ENCODE measurements around the gene KATNIP. TPM values are rescaled to one million over a fixed set of nuclear protein-coding genes. Genes with fewer than 3 reads are reported as not detected.

KATNIP gene
- total and polyA plus RNA-seq, 9 of the 15 experiments (the other 6 are each of a cell fraction or from before 2014, with no cell fraction given) = 1.7 to 13.2 (median 8.0) TPM

DNA sequence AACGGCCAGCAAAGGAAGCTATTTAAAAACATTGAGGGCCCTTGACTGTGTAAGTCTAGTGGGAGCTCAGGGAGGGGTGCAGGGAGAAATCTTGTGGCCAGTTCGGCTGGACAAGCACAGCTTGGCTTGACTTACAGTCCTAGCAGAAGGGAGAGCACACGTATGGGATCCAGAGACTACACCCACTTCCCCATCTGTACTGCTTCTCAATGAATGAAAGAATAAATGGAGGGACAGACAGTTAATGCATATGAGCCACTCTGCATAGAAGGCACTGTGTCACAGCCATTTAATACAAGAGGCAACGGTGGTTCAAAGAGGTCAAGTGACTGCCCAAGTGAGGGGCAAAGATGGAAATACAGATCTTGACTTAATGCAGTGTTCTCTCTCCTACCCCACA is 15.7 kb upstream of the KATNIP start (continued):
- TF ChIP-seq, protein P1, sequence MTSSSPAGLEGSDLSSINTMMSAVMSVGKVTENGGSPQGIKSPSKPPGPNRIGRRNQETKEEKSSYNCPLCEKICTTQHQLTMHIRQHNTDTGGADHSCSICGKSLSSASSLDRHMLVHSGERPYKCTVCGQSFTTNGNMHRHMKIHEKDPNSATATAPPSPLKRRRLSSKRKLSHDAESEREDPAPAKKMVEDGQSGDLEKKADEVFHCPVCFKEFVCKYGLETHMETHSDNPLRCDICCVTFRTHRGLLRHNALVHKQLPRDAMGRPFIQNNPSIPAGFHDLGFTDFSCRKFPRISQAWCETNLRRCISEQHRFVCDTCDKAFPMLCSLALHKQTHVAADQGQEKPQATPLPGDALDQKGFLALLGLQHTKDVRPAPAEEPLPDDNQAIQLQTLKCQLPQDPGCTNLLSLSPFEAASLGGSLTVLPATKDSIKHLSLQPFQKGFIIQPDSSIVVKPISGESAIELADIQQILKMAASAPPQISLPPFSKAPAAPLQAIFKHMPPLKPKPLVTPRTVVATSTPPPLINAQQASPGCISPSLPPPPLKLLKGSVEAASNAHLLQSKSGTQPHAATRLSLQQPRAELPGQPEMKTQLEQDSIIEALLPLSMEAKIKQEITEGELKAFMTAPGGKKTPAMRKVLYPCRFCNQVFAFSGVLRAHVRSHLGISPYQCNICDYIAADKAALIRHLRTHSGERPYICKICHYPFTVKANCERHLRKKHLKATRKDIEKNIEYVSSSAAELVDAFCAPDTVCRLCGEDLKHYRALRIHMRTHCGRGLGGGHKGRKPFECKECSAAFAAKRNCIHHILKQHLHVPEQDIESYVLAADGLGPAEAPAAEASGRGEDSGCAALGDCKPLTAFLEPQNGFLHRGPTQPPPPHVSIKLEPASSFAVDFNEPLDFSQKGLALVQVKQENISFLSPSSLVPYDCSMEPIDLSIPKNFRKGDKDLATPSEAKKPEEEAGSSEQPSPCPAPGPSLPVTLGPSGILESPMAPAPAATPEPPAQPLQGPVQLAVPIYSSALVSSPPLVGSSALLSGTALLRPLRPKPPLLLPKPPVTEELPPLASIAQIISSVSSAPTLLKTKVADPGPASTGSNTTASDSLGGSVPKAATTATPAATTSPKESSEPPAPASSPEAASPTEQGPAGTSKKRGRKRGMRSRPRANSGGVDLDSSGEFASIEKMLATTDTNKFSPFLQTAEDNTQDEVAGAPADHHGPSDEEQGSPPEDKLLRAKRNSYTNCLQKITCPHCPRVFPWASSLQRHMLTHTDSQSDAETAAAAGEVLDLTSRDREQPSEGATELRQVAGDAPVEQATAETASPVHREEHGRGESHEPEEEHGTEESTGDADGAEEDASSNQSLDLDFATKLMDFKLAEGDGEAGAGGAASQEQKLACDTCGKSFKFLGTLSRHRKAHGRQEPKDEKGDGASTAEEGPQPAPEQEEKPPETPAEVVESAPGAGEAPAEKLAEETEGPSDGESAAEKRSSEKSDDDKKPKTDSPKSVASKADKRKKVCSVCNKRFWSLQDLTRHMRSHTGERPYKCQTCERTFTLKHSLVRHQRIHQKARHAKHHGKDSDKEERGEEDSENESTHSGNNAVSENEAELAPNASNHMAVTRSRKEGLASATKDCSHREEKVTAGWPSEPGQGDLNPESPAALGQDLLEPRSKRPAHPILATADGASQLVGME (CRISPR knock-in tag; IDR thresholded peaks at IDR 0.05) = no peak
- TF ChIP-seq POLR2G (IDR thresholded peaks at IDR 0.05; ENCODE audit: low read depth, low read length) (no peak), RFX1 (IDR thresholded peaks at IDR 0.05) (no peak), ILK (tag; IDR thresholded peaks at IDR 0.05; ENCODE audit: borderline replicate concordance, low read depth) (no peak), PHB (CRISPR knock-in tag; IDR thresholded peaks at IDR 0.05) (no peak), DPF2 (IDR thresholded peaks at IDR 0.05) (no peak)
- TF ChIP-seq, protein P2, sequence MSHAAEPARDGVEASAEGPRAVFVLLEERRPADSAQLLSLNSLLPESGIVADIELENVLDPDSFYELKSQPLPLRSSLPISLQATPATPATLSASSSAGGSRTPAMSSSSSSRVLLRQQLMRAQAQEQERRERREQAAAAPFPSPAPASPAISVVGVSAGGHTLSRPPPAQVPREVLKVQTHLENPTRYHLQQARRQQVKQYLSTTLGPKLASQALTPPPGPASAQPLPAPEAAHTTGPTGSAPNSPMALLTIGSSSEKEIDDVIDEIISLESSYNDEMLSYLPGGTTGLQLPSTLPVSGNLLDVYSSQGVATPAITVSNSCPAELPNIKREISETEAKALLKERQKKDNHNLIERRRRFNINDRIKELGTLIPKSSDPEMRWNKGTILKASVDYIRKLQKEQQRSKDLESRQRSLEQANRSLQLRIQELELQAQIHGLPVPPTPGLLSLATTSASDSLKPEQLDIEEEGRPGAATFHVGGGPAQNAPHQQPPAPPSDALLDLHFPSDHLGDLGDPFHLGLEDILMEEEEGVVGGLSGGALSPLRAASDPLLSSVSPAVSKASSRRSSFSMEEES (CRISPR knock-in tag; IDR thresholded peaks at IDR 0.05) = no peak
- TF ChIP-seq, protein P3, sequence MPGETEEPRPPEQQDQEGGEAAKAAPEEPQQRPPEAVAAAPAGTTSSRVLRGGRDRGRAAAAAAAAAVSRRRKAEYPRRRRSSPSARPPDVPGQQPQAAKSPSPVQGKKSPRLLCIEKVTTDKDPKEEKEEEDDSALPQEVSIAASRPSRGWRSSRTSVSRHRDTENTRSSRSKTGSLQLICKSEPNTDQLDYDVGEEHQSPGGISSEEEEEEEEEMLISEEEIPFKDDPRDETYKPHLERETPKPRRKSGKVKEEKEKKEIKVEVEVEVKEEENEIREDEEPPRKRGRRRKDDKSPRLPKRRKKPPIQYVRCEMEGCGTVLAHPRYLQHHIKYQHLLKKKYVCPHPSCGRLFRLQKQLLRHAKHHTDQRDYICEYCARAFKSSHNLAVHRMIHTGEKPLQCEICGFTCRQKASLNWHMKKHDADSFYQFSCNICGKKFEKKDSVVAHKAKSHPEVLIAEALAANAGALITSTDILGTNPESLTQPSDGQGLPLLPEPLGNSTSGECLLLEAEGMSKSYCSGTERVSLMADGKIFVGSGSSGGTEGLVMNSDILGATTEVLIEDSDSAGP (CRISPR knock-in tag; IDR thresholded peaks at IDR 0.05) = no peak

Measured in K562 (cell line).